ENCODE measurements around the gene PLEKHA4. TPM values are rescaled to one million over a fixed set of nuclear protein-coding genes. Genes with fewer than 3 reads are reported as not detected.
A peak's percentile ranks its signal among the peaks of the same experiment; 100 is the strongest.

Gene PLEKHA4
- total RNA-seq, 2 donors from 2014 or later: 5.6 to 6.6 TPM

GRCh38 chr19:48870048-48870447 is 1.6 kb upstream of the PLEKHA4 start:
- H3K27me3 ChIP-seq: peaks cover 7% of the 10 kb centered on the region
- no peaks in the 10 kb centered on the region for H3K9me3 ChIP-seq
- intact Hi-C loops (cut with DNase I): loop anchor here (10.0 kb wide), 1 partner anchor 95 kb away; the partner anchor contains the start of gene FTL
- no peaks in the 10 kb centered on the region for H3K36me3 ChIP-seq
- TF ChIP-seq CTCF (IDR thresholded peaks at IDR 0.05): no peak
- no peak for DNase-seq
- H3K9ac ChIP-seq (ENCODE audit: low read depth in 2 of 2, low read length in 2 of 2): no peak overlapping the region
- peaks cover 5% of the 10 kb centered on the region for H3K4me1 ChIP-seq
- no peak overlapping the region for H3K27ac ChIP-seq
- H3K4me3 ChIP-seq: no peak overlapping the region

GRCh38 chr19:48867746-48868113 is 687 bp downstream of the PLEKHA4 start:
- TF ChIP-seq CTCF (IDR thresholded peaks at IDR 0.05): no peak
- DNase-seq: no peak
- Histone ChIP-seq H3K4me3 (peak overlapping the region; percentile 15), H3K9me3 (no peaks in the 10 kb centered on the region), H3K36me3 (no peaks in the 10 kb centered on the region), H3K27ac (no peak overlapping the region), H3K27me3 (peaks cover 7% of the 10 kb centered on the region), H3K9ac (ENCODE audit: low read depth in 2 of 2, low read length in 2 of 2) (peak overlapping the region; percentile 60 to 63), H3K4me1 (no peaks in the 10 kb centered on the region)
- intact Hi-C loops (cut with DNase I): no loop called here

- intact Hi-C loops (cut with DNase I): no loop called here
Observed at GRCh38 chr19:48867123-48867745, 1.2 kb downstream of the PLEKHA4 start.

GRCh38 chr19:48866692-48867091 is 1.7 kb downstream of the PLEKHA4 start:
- no peak for TF ChIP-seq CTCF (IDR thresholded peaks at IDR 0.05)
- Histone ChIP-seq H3K27ac (no peak overlapping the region), H3K9ac (ENCODE audit: low read depth in 2 of 2, low read length in 2 of 2) (peak overlapping the region in 1 of 2 donors; percentile 35), H3K9me3 (no peaks in the 10 kb centered on the region), H3K36me3 (no peaks in the 10 kb centered on the region), H3K4me1 (no peaks in the 10 kb centered on the region), H3K4me3 (no peak overlapping the region), H3K27me3 (peaks cover 7% of the 10 kb centered on the region)
- intact Hi-C loops (cut with DNase I): no loop called here
- no peak for DNase-seq

More at GRCh38 chr19:48867123-48867745, 1.2 kb downstream of the PLEKHA4 start:
- Histone ChIP-seq H3K27me3 (peaks cover 7% of the 10 kb centered on the region), H3K9ac (ENCODE audit: low read depth in 2 of 2, low read length in 2 of 2) (peak overlapping the region in 1 of 2 donors; percentile 60), H3K4me3 (peak overlapping the region; percentile 15), H3K9me3 (no peaks in the 10 kb centered on the region), H3K4me1 (no peaks in the 10 kb centered on the region), H3K36me3 (no peaks in the 10 kb centered on the region), H3K27ac (no peak overlapping the region)
- DNase-seq: no peak
- no peak for TF ChIP-seq CTCF (IDR thresholded peaks at IDR 0.05)

- DNase-seq: no peak
- intact Hi-C loops (cut with DNase I): no loop called here
- no peak overlapping the region for H3K27ac ChIP-seq
Observed at GRCh38 chr19:48862827-48863226, 5.6 kb downstream of the PLEKHA4 start.

More at GRCh38 chr19:48862827-48863226, 5.6 kb downstream of the PLEKHA4 start:
- Histone ChIP-seq H3K4me1 (no peaks in the 10 kb centered on the region), H3K27me3 (peaks cover 7% of the 10 kb centered on the region), H3K36me3 (no peaks in the 10 kb centered on the region), H3K9me3 (no peaks in the 10 kb centered on the region), H3K4me3 (no peak overlapping the region), H3K9ac (ENCODE audit: low read depth in 2 of 2, low read length in 2 of 2) (no peak overlapping the region)
- no peak for TF ChIP-seq CTCF (IDR thresholded peaks at IDR 0.05)
